SU-DHL-6 (cell line): ENCODE results near the gene IFT52.

ENCODE experiments used
- H2AFZ ChIP-seq: fragments of 200-600 bp; sonication (generic); 2 replicates; pipeline ENCODE4 v1.6.1; 2014; ENCODE audit warnings: low read depth, mild to moderate bottlenecking, moderate library complexity, mixed read lengths, antibody characterized with exemption, low read length; ENCODE audit not compliant: severe bottlenecking
- H3F3A ChIP-seq: fragments of 200-600 bp; shearing (Covaris generic); 2 replicates; pipeline ENCODE4 v1.6.0; 2016; ENCODE audit warnings: antibody characterized with exemption, mild to moderate bottlenecking; ENCODE audit not compliant: insufficient read depth
- H3K27ac ChIP-seq: fragments of 200-600 bp; sonication (generic); 2 replicates; pipeline ENCODE4 v1.5.1; 2016; ENCODE audit warnings: low read depth, mild to moderate bottlenecking, low read length, moderate library complexity, mixed read lengths
- H3K27me3 ChIP-seq: fragments of 200-600 bp; sonication (generic), shearing (Covaris generic); 2 replicates; pipeline ENCODE4 v1.6.0; 2014; ENCODE audit warnings: mild to moderate bottlenecking, low read length
- H3K36me3 ChIP-seq: fragments of 200-600 bp; sonication (generic); 2 replicates; pipeline ENCODE4 v1.6.1; 2014; ENCODE audit warnings: mild to moderate bottlenecking, low read length, mixed read lengths
- H3K4me2 ChIP-seq: fragments of 300-600, 200-600 bp; shearing (Covaris generic), sonication (generic); 2 replicates; pipeline ENCODE4 v1.6.0; 2014; ENCODE audit warnings: low read length, low read depth, mild to moderate bottlenecking; ENCODE audit not compliant: poor library complexity, severe bottlenecking
- H3K4me3 ChIP-seq: fragments of 200-600 bp; sonication (generic); 2 replicates; pipeline ENCODE4 v1.5.1; 2014; ENCODE audit warnings: antibody characterized with exemption, low read length, mild to moderate bottlenecking, mixed read lengths; ENCODE audit not compliant: insufficient read depth, poor library complexity, severe bottlenecking
- H3K79me2 ChIP-seq: fragments of 200-600 bp; sonication (generic); 2 replicates; pipeline ENCODE4 v1.6.1; 2014; ENCODE audit warnings: mild to moderate bottlenecking, low read length, moderate library complexity; ENCODE audit not compliant: insufficient read depth
- H3K9ac ChIP-seq: fragments of 200-600 bp; sonication (generic); 2 replicates; pipeline ENCODE4 v1.7.0; 2014; ENCODE audit warnings: mild to moderate bottlenecking, low read length
- H3K9me2 ChIP-seq: fragments of 200-600 bp; sonication (generic); replicated peaks from 2 replicates; pipeline ENCODE4 v1.6.1; 2014; ENCODE audit warnings: low read length; ENCODE audit not compliant: insufficient read depth
- H3K9me3 ChIP-seq: fragments of 200-600 bp; sonication (generic); 2 replicates; pipeline ENCODE4 v1.6.1; 2014; ENCODE audit warnings: low read length, mixed read lengths; ENCODE audit not compliant: insufficient read depth
- H4K20me1 ChIP-seq: fragments of 200-600 bp; sonication (generic); 2 replicates; pipeline ENCODE4 v1.6.1; 2014; ENCODE audit warnings: low read depth, mild to moderate bottlenecking, antibody characterized with exemption, low read length, moderate library complexity, mixed read lengths
- EZH2phosphoT487 ChIP-seq: fragments of 200-600 bp; sonication (generic), shearing (Covaris generic); conservative IDR thresholded peaks from 2 replicates; pipeline ENCODE4 v1.6.1; 2018; ENCODE audit warnings: mild to moderate bottlenecking, antibody characterized with exemption, low read length, moderate library complexity, mixed read lengths
- TF ChIP-seq, protein P1 (sequence below): fragments of 200-600 bp; sonication (generic); IDR thresholded peaks from one replicate; pipeline ENCODE4 v1.5.1; 2017; ENCODE audit warnings: antibody characterized with exemption, mild to moderate bottlenecking, low read length, moderate library complexity; ENCODE audit not compliant: insufficient read depth, poor library complexity, severe bottlenecking

IFT52 gene

DNA sequence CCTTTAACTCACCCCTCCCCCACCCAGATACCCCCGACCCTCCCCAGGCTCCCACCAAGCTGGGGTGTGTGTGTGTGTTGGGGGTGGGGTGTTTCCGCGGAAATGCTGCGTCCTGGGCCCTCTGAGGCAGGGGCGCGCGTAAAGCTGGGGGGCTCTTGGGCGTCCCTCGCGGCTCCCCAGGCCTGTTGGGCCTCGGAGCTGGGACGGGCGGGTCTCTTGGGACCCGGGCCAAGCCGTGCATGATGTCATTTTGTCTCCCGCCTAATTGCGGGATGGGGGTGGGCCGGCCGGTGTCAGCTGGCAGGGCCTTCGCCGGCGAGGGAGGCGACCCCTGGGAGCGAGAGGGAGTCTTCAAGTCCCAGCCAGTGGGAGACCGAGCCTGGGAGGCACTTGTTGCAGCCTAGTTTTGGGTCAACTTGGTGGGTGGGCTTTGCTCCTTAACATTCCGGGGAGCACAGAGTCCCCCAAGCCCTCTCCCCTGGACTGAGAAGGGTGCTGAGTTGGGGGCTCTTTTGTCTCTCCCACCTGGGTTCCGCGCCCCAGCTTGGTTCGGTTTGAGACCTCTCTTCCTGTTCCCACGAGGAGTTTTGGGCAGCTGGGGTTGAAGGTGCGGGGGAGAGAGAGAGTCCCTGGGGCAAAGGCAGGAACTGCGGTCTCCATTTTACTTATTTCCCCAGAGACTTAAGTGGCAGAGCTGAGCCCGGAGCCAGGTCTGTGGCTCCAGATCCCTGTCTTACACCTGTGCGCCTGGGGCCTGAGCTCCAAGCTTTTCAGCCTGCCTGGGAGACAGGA, 76.8 kb downstream of the IFT52 start:
- H4K20me1 ChIP-seq: no peaks in the 10 kb centered on the region; the same call in 1 of the 2 replicates
- peak overlapping the region; percentile 53 for H3K27ac ChIP-seq
- H3K4me3 ChIP-seq: peak overlapping the region; percentile 81

DNA sequence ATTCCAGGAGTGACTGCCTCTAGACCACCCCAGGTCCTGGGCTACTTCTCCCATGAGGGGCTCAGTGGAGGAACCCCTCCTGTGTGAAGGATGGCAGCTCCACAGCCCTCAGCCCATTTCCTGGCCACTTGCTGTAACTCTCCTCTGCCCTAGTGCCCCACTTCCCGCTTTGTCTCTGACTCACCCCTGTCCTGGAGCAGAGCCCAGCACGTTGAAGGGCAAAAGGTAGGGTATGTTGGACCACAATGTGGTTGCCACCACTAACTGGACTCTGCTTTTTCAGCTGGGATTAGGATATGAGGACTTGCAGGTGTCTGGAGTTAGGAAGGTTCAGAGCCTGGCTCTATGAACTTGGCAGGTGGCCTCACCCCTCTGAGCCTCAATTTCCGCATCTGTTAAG, 78.6 kb downstream of the IFT52 start:
- H3K36me3 ChIP-seq: peaks cover 9% of the 10 kb centered on the region; the same call in 1 of the 2 replicates
- no peak overlapping the region for H3K4me3 ChIP-seq
- no peaks in the 10 kb centered on the region for H3K9me3 ChIP-seq
- no peaks in the 10 kb centered on the region for H3K27me3 ChIP-seq
- H3K9me2 ChIP-seq: no peaks in the 10 kb centered on the region
- TF ChIP-seq, protein P1, sequence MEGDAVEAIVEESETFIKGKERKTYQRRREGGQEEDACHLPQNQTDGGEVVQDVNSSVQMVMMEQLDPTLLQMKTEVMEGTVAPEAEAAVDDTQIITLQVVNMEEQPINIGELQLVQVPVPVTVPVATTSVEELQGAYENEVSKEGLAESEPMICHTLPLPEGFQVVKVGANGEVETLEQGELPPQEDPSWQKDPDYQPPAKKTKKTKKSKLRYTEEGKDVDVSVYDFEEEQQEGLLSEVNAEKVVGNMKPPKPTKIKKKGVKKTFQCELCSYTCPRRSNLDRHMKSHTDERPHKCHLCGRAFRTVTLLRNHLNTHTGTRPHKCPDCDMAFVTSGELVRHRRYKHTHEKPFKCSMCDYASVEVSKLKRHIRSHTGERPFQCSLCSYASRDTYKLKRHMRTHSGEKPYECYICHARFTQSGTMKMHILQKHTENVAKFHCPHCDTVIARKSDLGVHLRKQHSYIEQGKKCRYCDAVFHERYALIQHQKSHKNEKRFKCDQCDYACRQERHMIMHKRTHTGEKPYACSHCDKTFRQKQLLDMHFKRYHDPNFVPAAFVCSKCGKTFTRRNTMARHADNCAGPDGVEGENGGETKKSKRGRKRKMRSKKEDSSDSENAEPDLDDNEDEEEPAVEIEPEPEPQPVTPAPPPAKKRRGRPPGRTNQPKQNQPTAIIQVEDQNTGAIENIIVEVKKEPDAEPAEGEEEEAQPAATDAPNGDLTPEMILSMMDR: no peak
- TF ChIP-seq EZH2phosphoT487: no peak
- H2AFZ ChIP-seq: no peak overlapping the region
- peak overlapping the region; percentile 64 for H3K4me2 ChIP-seq
- peaks cover 68% of the 10 kb centered on the region for H3K79me2 ChIP-seq
- H3K27ac ChIP-seq: peak overlapping the region; percentile 31
- H3F3A ChIP-seq: 0 out of 2 replicates have a peak, but pooled peaks cover 3% of the 10 kb centered on the region
- peak overlapping the region; percentile 87; the same call in 1 of the 2 replicates for H3K9ac ChIP-seq
- no peaks in the 10 kb centered on the region; the same call in 1 of the 2 replicates for H4K20me1 ChIP-seq

More for the DNA sequence above, 76.8 kb downstream of the IFT52 start:
- H3K9me2 ChIP-seq: no peaks in the 10 kb centered on the region
- H3K79me2 ChIP-seq: peaks cover 50% of the 10 kb centered on the region
- H3K9me3 ChIP-seq: no peaks in the 10 kb centered on the region
- 0 out of 2 replicates have a peak, but pooled peaks cover 3% of the 10 kb centered on the region for H3F3A ChIP-seq
- peaks cover 6% of the 10 kb centered on the region; the same call in 1 of the 2 replicates for H3K36me3 ChIP-seq
- no peak overlapping the region for H2AFZ ChIP-seq
- H3K27me3 ChIP-seq: no peaks in the 10 kb centered on the region
- peak overlapping the region; percentile 64 for H3K4me2 ChIP-seq
- H3K9ac ChIP-seq: peak overlapping the region; percentile 87
- TF ChIP-seq, protein P1: no peak
- TF ChIP-seq EZH2phosphoT487: no peak

DNA sequence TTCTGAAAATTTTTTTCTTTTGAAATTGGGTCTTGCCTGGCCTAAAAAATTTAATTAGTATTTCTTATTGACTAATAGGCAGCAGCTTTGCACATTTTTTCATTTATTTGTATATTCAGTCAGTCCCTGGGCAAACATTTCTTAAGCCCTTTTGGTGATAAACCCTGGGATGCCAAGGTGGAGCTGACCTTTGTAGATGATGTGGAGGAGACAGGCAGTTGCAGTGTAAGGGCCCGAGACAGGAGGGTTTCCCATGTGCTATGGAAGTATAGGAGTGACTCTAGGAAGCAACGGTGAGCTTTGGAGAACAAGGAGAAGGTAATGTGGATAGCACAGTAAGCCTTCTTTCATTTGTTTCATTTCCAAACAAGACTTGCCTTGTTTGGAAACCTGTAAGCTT, 79.7 kb downstream of the IFT52 start:
- TF ChIP-seq EZH2phosphoT487: no peak
- TF ChIP-seq, protein P1: no peak
- Histone ChIP-seq H3K4me3 (no peak overlapping the region), H4K20me1 (no peaks in the 10 kb centered on the region; the same call in 1 of the 2 replicates), H3K9ac (0 out of 2 replicates have a peak overlapping the region, but pooled peaks have one; percentile 3), H3K79me2 (peaks cover 78% of the 10 kb centered on the region), H3K36me3 (peaks cover 10% of the 10 kb centered on the region; the same call in 1 of the 2 replicates), H3K9me3 (no peaks in the 10 kb centered on the region), H3K9me2 (no peaks in the 10 kb centered on the region), H3K4me2 (peak overlapping the region; percentile 64), H3F3A (0 out of 2 replicates have a peak, but pooled peaks cover 3% of the 10 kb centered on the region), H3K27me3 (no peaks in the 10 kb centered on the region), H2AFZ (no peak overlapping the region), H3K27ac (no peak overlapping the region)
